Stimulated activated CD8-positive, alpha-beta memory T cell treated with anti-CD3 and anti-CD28 coated beads, Interleukin-7, amount 100 ng/mL, for 4 hours (primary cell): Measurements from ENCODE around the gene C1QTNF3.

ENCODE experiments used
- DNase-seq, 2 donors: peaks; one replicate each; pipeline ENCODE4 v3.0.0-alpha.2; 2020; ENCODE audit warnings: low read depth in 2 of 2

C1QTNF3 gene

DNA sequence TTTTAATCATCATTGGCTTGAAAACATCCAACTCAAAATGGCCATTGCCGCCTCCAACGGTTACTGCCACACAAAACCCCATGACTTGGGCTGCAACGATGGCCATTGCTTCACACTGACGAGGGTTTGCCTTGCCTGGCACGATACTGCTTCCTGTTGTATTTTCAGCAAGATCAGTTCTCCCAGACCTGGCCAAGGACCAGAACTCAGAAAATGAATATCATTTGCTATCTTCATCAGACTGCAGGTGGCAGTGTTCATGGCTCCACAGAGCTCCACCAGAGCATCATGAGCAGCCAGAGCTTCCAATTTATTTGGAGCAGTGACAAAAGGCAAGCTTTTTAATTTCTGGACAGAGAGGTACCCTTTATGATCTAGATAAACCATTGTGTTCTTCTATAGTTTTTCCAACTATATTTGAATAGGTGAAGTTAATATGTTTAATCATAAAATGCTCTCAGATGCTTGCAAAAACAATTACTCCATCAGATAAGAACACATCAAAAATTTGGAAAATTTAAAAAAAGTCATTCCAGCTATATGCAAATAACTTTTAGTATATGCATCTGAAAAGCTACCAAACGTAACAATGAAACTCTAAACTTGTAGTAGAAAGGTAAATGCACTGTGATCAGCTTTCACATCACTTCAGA is 45.6 kb downstream of the C1QTNF3 start:
- DNase-seq = no peak

GRCh38 chr5:33995865-33996264 is 47.1 kb downstream of the C1QTNF3 start:
- DNase-seq = no peak

DNA sequence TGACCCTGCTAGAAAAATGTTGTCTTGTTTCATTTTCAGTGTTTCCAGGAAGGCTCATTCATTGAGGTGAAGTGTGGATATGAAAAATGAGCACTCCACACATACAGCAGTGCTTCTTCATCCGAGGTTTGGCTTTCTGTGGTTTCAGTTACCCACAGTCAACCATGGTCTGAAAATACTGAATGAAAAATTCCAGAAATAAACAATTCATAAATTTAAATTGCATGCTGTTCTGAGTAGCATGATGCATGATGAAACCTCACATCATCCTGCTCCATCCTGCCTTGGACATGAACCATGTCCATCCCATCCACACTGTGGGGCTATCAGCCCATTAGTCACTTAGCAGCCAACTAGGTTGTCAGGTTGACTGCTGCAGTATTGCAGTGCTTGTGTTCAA is 48.2 kb downstream of the C1QTNF3 start:
- DNase-seq = no peak

DNA sequence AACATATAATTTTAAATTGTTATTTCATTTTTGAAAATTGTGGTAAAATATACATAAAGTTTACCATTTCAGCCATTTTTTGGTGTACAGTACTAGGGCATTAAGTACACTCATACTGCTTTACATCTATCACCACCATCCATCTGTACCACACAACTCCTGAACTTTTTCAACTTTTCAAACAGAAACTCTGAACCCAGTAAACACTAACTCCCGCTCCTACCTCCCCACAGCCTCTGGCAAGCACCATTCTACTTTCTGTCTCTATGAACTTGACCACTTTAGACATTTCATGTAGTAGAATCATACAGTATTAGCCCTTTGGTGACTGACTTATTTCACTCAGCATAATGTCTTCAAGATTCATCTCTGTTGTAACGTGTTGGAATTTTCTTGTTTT is 50.1 kb downstream of the C1QTNF3 start:
- no peak for DNase-seq

DNA sequence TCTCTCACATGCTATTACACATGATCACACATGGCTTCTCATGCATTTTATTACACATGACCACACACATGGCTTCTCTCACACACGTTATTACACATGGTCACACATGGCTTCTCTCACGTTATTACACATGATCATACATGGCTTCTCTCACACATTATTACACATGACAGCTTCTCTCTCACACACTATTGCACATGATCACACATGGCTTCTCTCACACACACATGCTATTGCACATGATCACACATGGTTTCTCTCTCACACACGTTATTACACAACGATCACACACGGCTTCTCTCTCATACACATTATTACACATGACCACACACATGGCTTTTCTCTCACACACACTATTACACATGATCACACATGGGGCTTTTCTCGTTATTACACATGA is 57.6 kb downstream of the C1QTNF3 start:
- no peak for DNase-seq

DNA sequence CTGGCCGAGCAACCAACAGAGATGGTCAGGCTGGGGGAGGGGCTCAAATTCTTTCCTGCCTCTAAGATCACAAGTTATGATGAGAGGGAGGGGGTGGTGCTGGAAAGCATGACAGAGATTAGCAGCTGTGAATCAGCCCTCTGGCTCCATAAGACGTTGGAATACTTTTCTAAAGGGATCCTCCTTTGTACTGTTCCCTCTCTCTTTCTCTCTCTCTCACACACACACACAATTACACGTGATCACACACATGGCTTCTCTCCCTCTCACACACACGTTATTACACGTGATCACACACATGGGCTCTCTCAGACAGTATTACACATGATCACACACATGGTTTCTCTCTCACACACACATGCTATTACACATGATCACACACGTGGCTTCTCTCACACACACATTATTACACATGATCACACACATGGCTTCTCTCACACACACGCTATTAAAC is 58.3 kb downstream of the C1QTNF3 start, which contains the start of gene SLC45A2:
TSS of gene SLC45A2 (minus strand) at position 23 of the 454 bp plus-strand sequence. CDS start 110 bp downstream, outside the sequence.
- no peak for DNase-seq

DNA sequence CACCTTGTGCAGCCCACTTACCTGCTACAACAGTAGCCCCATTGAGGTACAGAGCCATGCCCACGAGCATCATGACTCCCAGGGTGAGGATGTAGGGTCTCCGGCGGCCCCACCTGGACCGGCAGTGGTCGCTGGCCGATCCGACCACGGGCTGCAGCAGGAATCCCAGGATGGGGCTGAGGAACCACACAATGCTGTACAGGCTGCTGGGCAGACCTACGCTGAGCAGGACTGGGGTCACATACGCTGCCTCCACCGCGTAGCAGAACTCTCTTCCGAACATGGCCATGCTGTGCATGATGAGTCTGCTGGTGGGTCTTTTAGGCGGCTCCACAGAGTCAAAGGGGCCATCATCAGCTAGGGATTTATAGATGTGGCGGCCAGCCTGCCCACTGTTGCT is 58.8 kb downstream of the C1QTNF3 start:
- no peak for DNase-seq

- no peak for DNase-seq
Observed at GRCh38 chr5:33981408-33982162, 61.4 kb downstream of the C1QTNF3 start.

- no peak for DNase-seq
Observed at GRCh38 chr5:33980030-33980429, 63.0 kb downstream of the C1QTNF3 start.

DNA sequence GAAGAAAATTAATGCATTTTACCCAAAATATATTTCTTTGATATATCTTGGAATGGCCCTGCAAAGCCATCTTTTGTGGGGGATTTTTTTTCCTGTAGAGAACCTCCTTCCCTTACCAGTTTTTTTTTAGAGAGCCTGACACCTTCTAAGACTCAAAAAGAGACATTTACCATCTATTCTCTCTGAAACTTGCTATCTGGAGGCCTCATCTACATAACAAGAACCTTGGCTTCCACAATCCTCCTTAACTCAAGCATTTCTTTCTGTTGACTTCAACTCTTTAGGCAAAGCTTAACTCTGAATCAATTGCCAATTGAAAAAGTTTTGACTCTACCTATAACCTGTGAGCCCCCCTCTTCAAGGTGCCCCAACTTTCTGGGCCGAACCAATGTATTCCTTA is 64.7 kb downstream of the C1QTNF3 start:
- DNase-seq = no peak

GRCh38 chr5:33976307-33976706 is 66.7 kb downstream of the C1QTNF3 start:
- no peak for DNase-seq

DNA sequence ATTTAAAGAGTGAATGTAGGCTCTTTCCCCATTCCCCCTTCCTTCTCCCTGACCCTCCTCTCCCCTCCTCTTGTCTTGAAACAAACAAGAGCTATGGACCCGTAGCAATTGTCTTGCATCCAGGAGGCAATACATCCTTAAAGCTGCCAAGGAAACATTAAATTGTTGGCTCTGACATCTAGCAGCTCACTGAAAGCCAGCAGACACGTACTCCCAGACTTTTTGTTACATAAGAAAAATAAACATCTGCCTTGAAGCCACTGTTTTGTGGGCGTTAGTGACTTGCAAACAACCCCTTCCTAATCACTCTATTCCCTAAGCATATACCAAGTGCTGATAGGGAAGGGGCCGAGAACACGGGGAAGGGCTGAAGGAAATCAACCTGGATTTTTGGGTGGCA is 67.2 kb downstream of the C1QTNF3 start:
- DNase-seq = no peak

DNA sequence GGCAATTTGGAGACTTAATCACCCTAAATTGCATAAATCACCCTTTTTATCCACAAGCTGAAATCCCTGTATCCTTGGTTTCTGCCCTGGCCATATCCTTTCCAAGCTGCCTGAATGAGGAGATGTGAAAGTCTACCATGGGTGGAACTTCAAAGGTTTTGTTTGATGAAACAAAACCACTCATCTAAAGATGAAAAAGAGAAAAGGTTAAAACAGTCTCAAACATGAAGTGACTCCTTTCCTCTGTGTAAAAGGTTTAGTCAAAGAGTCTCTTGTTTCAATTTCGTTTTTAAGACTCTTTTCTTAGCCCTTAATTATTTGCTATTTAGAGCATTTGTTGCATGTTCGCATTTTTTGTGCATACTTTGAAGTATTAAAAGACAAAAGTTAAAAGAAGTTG is 69.7 kb downstream of the C1QTNF3 start:
- DNase-seq = no peak

- no peak for DNase-seq
Observed at GRCh38 chr5:33969572-33970452, 73.2 kb downstream of the C1QTNF3 start.

DNA sequence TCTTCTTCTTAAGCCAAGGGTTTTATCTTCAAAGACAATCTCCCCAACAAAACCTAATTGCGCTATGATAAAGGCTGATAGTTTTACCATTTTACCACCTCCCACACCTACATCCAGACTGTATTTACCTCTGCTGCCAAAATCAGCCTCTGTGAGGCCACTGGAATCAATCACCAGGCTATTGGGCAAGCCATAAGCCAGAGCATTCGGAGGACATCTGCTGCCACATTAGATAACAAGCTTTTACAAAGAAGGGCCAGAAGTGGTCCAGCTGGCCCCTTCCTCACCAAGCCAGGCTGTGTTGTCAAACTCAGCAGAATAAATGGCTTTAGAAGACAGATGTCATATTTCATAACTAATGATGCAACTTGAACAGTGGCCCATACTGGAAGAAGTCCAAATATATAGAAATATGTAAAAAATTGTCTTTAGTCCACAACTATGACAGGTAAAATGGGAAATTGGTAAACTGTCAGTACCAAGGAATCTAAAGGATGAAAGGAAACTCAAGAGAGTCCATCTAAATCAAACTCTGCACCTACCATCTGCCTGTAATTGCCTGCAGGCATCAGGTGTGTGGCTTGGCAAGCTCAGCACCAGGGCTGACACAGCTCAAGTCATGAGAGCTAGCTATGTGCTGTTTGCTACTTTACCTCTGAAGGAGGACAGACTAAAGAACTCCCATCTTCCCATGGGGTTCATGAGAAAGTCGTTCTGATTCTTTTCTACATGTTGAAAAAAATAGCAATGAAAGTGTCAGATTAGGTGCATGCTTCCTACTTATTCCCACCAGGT is 74.6 kb downstream of the C1QTNF3 start:
- DNase-seq = no peak
